ENCODE results near the gene NSDHL.
"Not testable (repeated sequence)": the region's sequence is repeated elsewhere in the genome, so short reads cannot be mapped to it uniquely, and the experiment has no call there.

NSDHL gene

DNA sequence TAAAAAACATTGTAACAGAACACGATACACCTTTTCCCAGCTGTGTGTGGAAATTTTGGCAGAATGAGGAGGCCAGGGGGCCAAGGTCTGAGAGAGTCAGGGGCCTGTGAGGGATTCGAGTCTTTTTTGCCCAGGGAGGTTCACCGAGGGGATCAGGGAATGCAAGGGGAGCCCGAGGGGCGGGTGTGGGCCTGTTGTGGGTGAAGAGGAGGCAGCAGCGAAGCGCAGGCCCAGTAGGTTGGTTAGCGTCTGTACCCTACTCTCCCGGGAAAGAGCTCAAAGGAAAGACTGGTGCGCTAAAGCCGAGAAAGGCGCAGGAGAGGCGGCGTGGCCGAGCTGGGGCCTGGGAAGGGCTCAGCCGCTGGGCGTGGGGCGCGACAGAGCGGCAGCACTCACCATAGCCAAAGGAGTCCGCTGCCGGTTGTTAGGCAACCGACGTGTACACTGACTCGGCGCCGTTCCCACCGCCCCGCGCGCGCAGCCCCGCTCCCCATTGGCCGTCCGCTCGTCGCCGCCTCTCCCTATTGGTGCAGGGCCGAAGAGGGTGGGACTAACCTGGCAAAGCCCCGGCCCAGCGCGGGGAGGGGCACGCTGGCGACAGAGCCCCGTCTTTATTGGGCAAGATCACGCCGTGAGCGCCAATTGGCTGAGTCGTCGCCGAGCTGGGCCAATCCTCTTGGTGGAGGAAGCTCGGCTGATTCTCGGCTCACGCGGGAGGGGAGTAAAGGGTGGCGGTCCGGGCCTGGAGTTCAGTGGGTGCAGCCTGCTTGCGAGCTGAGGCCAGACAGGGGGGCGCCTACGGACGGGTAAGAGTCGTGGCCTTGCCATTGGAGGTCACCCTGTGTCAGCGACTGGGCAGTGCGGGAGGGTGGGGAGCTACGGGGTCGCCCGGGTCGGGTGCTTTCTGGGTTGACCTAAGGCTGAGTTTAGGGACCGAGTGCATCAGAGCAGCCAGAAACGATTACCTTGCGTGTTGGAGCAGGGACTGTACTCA, at the start of gene NSDHL, which contains the start of gene CETN2:
Gene NSDHL (plus strand): TSS at position 752 of the 994 bp plus-strand sequence. CDS start 15,262 bp downstream, outside the sequence.
Gene CETN2 (minus strand): TSS at position 446 of the 994 bp plus-strand sequence. CDS start 47 bp downstream, at position 399.
- peak; percentile 89 to 93 for DNase-seq

DNA sequence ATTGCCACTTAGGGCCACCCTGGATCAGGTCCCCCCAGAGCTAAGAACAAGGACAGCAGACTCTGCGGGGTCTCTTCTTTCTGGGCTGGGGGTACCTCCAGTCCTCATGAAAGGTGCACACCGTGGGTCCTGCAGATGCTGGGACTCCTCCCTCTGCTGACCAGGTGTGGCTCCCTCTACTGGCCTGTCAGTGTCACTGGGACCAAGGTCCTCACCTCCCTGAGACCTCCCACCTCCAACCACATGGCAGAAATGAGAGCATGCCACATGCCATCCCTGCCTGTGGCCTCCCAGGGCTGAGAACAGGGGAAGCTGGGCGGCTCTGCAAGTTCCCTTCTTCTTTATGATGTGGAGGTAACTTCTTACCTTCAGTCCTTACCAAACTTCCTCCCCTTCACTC, 43.8 kb upstream of the NSDHL start:
- DNase-seq, result not testable (repeated sequence)

DNA sequence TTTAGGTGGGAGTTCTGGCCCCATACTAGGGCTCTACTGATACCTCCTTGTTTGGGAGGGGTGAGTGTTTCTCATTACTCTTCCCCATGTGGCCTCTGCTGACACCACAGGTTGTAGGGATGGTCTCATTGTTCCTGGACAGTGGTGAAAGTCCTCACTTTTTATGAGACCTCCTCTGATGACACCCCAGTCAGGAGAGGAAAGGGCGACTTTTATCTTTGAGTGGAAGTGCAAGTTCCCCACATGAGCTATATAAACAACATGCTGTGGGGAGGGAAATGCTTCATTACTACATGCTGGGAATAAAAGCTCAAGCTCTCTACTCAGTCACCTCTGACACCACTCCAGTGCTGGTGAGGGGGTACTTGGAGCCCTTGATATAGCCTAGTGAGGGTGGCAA, 31.9 kb upstream of the NSDHL start:
- no peak for DNase-seq

GRCh38 chrX:152806035-152806434, 24.8 kb upstream of the NSDHL start:
- no peak for DNase-seq

GRCh38 chrX:152810403-152810802, 20.5 kb upstream of the NSDHL start:
- no peak for DNase-seq

DNA sequence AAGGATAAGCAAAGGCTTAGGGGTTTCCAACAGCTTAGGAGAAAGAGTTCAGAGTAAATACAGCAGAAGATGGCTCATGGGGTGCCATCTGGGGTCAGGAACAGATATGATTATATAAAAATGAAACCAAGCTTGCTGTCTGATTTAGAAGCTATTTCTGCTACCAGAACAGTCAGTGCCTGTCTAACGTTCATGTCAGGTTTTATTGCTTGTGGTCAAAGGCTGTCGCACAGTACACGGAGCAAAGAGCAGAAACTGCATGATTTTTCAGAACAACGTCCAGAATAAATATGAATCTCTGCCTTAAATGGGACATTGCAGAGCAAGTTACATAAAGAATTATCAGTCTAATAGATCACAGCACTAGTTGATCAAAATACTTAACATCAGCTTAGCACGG, 17.7 kb upstream of the NSDHL start:
- no peak for DNase-seq

GRCh38 chrX:152814048-152814447, 16.8 kb upstream of the NSDHL start:
- DNase-seq, result no peak

- no peak for DNase-seq
Measured at GRCh38 chrX:152817078-152817764, 13.6 kb upstream of the NSDHL start.

DNA sequence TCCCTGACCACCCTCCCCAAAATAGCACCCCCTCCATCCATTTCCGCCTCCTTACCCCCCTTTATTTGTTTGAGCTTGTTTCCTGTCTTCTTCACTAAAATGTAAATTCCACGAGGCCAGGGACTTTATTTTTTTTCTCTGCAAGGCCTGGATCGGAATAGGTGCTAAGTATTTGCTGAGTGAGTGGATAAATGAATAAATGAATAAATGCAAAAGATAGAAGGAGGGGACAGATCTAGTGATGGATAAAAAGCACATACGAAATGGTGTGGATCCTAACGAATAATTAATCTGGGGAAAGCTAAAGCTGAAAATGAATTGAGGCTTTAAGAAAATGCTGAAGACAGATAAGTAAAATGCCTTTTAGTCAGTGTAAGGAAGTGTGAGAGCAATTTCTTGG, 12.5 kb upstream of the NSDHL start:
- no peak for DNase-seq

DNA sequence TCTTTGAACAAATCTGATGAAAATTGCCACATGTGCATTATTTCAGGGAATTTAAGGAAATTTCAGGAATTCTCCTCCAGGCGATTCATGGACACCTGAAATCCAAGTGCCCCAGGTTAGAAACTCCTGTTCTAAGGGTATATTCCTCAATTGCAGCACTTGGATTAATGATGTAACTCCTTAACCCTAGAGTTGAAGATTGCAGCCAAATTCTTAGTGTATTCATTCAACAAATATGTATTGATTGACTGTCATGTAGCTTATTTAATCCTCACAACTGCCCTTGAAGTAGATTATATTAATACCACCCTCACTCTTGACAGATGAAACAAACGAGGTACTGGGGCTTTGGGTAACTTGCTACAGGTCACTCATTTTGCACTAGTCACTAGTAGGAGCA, 11.6 kb upstream of the NSDHL start:
- DNase-seq, result no peak

DNA sequence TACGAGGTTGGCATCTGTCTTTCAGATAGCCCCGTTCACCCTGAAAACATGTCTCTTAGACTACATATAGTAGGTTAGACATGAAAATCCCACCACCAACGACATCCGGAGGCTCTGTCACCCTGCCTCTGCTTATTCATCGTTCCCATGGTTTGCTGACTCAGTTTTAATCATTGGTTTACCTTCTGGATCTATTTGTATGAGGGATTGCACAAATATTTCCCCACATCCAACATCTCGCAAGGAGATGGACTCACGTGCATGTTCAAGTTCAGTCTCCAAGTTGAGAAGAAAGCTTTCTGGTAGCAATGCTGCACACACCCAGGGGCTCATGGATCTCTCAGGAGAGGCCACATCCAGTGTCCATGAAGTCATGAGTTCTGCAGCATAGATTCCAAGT, 11.1 kb upstream of the NSDHL start:
- DNase-seq, result no peak

- no peak for DNase-seq
Measured at GRCh38 chrX:152821145-152821765, 9.6 kb upstream of the NSDHL start.

DNA sequence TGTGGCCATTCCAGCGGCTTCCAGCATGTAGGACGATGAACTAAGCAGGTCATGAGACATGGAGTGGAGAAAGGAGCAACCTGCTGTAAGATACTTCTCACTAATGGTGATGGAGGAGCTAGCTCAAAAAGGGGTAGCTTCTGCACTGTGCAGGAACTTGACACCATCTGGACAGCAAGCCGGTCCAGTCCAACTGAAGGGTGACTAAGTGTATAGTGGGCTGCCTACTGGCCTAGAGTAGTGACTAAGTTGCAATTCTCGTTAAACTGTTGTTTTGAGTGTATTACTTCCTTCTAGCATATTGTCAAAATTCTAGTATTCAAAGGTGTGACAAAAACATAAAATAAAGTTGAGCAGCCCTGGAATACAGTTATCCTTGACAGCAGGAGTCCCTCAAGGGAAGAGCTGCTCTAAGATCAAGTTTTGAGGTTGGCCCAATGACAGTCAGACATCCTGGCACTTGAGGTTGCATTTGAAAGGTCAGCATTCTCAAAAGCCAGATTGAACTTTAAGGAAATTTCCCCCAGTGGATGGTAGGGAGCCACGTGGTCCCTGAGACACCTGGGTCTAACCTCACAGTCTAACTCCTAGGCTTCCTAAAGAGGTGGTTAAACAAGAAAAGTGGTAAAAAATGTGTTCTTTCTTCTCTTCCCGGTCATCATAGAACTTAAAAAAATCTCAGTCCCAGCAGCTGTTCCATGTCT, 8.3 kb upstream of the NSDHL start:
- DNase-seq, result no peak

GRCh38 chrX:152823657-152824056, 7.2 kb upstream of the NSDHL start:
- DNase-seq, result no peak

GRCh38 chrX:152824841-152825374, 6.0 kb upstream of the NSDHL start:
- DNase-seq, result no peak

GRCh38 chrX:152831391-152831790, 528 bp downstream of the NSDHL start:
- no peak for DNase-seq

DNA sequence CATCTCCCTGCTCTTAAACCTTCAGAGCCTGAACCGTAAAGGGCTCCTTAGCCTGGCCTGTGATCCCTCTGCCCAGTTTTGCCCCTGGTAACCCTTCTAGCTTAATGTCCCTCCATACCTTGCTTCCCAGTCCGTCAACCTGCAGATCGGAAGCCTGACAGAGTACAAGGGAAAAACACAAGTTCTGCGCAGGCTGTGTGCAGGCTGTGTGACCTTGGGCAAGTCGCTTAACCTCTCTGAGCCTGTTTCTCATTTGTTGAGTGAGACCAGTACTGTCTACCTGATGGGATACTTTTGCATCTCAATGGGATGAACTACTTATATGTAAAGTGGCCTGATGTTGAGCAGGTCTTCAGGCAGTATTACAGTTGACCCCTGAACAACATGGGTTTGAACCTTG, 1.7 kb downstream of the NSDHL start:
- no peak for DNase-seq

- no peak for DNase-seq
Measured at GRCh38 chrX:152833378-152833777, 2.5 kb downstream of the NSDHL start.

GRCh38 chrX:152835470-152835869, 4.6 kb downstream of the NSDHL start:
- DNase-seq, result not testable (repeated sequence)

GRCh38 chrX:152842772-152843338, 12.0 kb downstream of the NSDHL start:
- no peak for DNase-seq

DNA sequence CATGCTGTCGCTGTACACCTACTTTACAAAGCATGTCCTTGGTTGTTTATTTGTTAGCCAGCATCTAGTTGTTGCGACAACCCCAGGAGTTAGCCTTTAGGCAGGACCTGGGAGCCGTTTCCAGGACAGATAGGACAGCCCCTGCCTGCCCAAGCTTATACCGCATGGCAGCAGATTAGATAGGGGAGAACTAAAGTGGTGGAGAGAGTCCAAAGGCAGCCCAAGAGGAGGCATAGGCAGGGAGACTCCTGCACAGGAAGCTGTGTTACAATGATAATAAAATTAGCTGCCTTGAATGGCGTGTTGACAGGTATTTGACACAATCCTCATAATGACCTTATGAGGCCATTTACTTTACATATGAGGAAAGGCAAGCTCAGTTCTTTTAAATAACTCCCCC, 13.0 kb downstream of the NSDHL start:
- DNase-seq, result no peak

DNA sequence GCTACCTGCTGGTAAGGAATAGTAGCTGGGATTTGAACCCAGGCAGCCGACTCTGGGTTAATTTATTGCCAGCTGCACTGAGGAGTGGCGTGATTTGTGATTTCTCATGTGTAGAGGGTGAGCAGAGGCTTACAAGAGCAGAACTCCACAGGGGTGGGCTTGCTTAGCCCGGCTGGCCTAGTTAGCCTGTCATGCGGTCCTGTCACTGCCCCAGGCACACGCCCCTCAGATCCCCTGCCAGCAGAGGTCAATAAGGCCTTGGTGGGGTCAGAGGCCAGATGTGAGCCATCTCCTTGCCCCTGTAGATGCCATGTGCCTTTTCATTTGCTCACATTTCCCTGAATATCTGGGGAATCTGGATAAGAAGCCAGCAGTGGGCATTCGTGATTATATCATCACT, 13.4 kb downstream of the NSDHL start:
- DNase-seq, result no peak
